HG03280 (cell line): ENCODE data around the gene CETN1.
A peak's percentile ranks its signal among the peaks of the same experiment; 100 is the strongest.

Experiments
- ATAC-seq: cut with Tn5 transposase; IDR thresholded peaks from one replicate; pipeline ENCODE4 v1.9.1; 2021; ENCODE audit warnings: mild to moderate bottlenecking, moderate library complexity; ENCODE audit not compliant: unreplicated experiment

CETN1 gene

GRCh38 chr18:580154-580553 lies at the start of gene CETN1:
TSS of gene CETN1 (plus strand) at chr18:580380. CDS start at chr18:580409, 29 bp downstream.
- ATAC-seq = no peak

DNA sequence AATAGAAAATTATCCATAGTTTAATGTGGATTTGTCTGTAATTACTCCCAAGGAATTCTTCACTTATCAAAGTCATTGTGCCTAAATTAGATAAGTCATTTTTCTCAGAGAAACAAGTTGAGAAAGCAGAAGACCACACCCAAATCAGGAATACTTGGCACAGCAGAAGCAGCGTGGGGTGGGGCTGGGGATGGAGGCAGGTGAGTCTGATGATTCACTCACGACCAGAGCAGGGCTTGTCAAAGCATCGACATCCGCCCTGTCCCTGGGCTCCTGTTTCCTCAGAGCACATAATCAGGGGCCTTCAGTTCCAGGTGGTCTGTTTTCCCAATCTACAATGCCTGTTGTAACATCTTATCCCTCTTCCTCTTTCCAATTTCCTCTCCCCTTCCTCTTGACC lies 48.2 kb upstream of the CETN1 start:
- no peak for ATAC-seq

- no peak for ATAC-seq
Observed at GRCh38 chr18:532632-533031, 47.5 kb upstream of the CETN1 start.

GRCh38 chr18:533995-534601 lies 46.1 kb upstream of the CETN1 start:
- ATAC-seq = no peak

DNA sequence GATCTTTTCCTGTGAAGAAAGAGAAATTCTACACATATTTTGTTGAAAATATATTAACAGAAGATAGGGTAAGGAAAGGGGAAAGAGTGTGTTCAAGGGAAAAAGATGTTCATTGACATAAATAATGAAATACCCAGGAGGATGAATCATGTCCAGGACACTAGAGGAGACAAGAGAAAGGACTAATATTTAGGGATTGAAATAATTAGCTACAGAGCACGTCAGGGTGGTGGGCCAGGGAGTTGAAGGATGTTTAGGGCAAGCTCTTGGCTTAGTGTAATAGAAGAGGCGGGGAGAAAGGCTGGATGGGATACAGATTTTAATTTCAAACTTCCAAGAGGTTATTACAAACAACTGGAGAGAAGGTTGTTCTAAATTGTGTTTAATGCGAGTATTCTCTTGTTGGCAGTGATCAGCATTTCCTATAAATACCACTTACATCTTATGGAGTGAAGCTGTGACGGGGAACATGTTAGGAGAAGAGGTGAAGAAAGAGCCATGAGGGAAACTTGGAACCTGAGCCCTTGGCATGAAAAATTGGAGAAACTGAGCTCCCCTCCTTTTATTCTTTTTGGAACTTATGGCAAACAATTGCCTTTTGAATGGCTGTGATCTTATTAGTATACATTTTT lies 36.6 kb upstream of the CETN1 start:
- ATAC-seq = no peak

DNA sequence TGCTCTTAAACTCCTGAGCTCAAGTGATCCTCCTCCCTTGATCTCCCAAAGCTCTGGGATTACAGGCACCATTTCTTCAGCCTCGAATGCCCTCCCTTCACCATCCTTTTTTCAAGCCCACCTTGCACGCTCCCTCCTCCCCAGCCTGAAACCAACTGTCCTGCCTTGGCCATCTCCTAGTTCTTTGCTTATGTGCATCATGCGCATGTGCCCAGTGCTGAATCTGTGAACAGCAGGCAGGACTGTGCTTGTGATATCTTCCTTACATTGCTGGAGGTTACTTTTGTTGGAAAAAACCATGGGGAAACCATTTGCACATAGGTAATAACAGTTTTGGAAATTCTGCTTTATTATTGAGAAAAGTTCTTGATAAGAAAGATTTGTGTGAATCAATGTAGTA lies 30.2 kb upstream of the CETN1 start:
- ATAC-seq = no peak

GRCh38 chr18:551404-552061 lies 28.6 kb upstream of the CETN1 start:
- peak; percentile 90 for ATAC-seq

DNA sequence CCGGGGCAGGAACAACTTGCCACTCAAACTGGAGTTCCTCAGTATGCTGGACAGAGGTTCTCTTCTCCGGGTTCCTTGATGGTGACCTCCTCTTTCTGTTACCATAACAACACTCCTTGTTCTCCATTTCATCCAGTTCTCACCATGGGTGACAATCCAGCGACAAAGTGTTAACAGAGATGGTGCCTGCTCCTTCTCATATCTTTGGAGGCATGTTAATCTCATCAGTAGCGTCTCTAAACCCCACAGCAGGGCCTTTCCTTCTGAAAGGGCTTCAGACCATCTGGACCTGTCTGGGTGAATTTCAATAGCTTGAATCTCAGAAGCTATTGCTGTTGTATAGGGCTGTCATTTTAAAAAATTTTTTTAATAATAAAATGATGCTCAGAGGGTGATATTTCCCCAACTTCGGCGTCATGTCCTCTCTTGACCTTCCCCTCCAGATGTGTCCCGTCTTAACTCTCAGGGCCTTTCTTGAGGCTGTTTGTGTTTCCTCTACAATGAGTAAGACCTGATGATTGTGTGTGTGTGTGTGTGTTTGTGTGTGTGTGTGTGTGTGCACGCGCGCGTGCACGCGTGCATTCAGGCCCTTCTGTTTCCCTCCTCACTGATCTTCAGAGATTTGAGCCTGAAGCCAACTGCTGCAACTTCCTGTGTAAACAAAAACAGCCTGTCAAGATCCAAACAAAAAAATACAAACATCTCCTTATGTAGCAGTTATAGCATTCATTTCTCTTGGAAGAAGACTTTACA lies 24.3 kb upstream of the CETN1 start:
- no peak for ATAC-seq

DNA sequence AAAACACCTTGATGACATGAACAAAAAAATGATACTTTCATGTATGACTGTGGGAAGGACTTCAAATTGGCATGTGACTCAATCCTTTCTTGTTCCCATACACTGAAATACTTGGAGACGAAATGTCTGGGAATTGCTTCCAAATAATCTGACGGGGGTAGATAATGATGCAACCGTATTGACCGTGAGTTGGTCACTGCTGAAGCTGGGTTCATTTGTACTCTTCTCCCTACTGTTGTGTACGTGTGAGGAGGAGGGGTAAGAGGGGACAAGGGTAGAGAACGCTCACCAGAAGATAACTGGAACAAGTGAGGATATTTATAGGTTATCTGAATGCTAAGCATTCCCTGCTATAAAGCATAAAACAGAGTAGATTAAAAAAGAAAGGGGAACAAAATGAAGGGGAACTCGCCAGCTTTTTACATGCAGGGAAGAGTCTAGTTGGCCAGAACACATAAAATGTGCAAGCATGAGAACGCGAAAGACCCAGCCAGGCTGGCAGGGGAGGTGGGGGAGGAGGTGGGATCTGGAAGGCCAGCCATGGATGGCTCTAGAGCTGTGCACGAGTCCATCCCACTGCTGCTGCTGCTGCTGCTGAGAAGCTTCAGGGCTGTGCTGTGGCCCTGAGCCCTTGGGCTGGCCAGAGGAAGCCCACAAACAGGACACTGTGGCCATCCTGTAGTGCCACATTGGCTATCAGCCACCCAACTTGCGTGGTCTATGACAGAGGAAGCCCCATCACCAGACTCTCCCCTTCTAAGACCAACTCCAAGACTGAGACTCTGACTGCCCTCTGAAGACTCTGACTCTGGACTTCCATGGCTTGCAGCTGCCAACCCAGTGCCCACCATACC lies 15.2 kb upstream of the CETN1 start:
- ATAC-seq = no peak

DNA sequence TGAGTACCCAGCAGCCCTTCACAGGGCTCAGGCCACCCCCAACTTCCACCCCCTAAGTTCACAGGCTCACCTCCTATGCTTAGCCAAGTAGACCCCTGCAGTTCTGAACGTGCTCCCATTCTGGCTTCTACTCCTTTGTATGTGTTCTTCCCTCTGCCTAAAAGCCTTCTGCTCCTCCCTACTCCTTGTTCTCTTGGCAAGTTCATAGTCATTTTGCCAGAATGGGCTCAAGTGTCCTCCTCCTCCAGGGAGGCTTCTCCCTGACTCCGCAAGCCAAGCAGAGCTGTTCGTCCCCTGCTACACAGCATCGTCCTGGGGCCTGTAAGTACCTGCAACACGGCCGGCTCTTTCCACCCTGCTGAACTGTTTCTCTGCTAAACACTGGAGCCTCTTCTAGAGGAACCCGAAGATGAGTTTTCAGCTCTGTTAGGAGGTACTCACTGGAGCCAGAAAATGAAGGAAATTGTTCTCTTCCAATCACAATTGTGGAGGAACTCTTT lies 14.6 kb upstream of the CETN1 start:
- no peak for ATAC-seq

DNA sequence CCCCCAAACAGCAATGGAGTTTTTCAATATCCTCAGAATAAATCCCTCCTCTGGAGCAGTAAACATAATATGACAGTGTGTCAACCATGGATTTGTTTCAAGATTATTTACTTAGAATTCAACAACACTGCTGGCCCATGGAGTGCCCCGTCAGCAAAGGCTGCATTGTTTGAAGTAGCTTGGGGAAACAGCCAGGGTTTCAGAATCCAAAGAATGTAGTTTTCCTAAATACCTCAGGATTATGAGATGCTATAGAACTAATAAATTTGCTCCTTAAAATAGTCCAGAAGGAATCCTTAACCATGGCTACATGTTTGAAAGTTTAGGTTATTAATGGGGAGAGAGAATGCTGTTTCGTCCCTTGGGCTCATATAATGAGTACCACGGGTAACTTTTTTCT lies 13.1 kb upstream of the CETN1 start:
- ATAC-seq = no peak

GRCh38 chr18:568731-569130 lies 11.4 kb upstream of the CETN1 start:
- no peak for ATAC-seq

DNA sequence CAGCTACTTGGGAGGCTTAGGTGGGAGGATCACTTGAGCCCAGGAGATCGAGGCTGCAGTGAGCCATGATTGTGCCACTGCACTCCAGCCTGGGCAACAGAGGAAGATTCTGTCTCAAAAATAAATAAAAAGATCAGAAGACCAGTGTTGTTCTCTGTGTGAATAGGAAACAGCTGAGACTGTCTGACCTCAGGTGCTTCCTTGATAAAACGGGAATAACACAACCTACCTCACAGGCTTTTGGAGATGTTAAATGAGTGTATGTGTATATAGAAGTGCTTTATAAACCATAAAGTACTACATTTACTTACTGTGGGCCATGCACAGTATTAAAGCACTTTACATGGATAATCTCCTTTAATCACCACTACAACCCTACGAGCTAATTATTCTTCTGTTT lies 9.9 kb upstream of the CETN1 start:
- ATAC-seq = no peak

- ATAC-seq = no peak
Observed at GRCh38 chr18:570697-571096, 9.5 kb upstream of the CETN1 start.

DNA sequence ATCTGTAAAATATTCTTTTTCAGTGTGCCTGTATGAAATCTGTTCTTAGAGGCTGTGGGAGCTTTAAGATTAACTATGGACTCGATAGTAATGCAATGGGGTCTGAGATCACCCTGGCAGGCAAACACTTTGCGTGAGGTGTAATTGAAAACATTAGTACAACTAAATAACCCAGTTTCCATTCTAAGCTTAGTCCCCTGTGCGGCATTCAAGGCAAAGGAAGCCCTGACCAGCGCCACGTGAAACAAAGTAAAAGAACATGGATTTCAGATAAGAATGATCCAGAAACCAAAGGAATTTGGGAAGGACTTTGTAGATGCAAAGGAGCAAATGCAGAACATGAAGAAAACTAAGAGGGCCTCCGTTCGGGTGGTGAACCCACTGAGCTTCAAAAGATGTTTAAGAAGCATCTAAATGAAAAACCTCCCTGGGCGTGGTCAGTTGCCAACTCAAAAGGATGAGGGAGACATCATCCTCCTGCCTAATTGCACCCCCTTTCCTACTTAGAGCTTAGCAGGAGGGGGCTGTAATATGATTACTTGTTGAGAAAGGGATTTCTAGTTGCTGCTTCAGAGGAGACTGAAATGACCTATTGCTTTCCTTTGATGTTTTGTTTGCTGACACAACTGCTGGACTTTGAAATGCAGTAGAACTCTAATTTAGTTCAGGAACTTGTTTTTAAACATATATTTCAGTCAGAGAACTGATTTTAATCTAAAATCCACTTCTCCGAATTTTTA lies 7.9 kb upstream of the CETN1 start:
- no peak for ATAC-seq

- no peak for ATAC-seq
Observed at GRCh38 chr18:572831-573289, 7.3 kb upstream of the CETN1 start.

DNA sequence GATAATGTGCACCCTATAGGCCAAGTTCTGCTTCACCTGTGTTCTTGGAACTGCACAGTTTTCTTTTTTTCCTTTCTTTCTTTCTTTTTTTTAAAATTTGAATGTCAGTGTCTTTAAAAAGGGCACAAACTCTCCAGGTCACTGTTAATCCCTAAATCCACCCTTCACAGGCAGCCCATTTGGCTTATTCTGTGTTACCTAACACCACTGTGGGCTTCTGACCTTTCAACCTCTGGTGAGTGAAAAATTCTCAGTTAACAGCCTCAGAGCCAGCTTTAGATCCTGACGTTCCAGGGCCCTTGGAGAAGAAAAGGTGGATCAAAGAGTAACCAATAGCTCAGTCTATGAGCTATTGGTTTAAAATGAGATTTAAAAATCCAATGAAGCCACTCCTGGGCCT lies 6.8 kb upstream of the CETN1 start:
- ATAC-seq = no peak

DNA sequence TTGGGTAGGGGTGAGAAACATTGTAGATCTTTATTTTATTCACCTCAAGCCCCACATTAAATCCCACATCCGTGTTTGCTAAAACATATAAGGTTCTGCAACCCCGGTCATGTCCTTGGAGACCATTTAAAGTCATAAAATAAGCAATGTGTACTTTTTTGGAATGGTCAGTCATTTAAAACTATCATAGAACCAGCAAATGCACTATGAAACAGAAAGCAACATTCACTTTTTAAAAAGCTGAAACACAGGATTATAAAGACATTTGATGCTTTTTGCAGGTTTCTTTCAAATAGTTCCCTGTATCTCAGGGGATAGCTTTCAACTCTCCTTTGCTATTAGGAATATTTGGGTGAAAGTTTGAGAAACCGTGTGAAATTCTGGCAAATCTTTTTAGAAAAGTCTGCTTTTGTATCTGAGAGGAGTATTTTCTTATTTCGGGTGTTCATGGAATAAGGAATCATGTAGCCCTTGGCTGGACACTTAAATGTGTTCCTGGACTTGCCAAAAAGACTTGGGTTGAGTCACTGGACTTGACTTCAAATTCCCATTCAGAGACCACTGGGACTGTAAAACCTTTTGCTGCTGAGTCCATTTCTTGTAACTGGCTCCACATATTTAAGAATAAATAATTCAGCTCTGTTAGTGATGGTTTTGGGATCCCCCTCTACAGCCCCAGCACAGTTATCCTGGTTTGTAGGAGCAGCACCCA lies 5.9 kb upstream of the CETN1 start:
- ATAC-seq = no peak
